HG02642 (cell line): ENCODE results near the gene NPDC1.

ENCODE experiments used
- ATAC-seq: cut with Tn5 transposase; IDR thresholded peaks from one replicate; pipeline ENCODE4 v1.9.1; 2021; ENCODE audit warnings: mild to moderate bottlenecking; ENCODE audit not compliant: unreplicated experiment, poor library complexity

NPDC1 gene

DNA sequence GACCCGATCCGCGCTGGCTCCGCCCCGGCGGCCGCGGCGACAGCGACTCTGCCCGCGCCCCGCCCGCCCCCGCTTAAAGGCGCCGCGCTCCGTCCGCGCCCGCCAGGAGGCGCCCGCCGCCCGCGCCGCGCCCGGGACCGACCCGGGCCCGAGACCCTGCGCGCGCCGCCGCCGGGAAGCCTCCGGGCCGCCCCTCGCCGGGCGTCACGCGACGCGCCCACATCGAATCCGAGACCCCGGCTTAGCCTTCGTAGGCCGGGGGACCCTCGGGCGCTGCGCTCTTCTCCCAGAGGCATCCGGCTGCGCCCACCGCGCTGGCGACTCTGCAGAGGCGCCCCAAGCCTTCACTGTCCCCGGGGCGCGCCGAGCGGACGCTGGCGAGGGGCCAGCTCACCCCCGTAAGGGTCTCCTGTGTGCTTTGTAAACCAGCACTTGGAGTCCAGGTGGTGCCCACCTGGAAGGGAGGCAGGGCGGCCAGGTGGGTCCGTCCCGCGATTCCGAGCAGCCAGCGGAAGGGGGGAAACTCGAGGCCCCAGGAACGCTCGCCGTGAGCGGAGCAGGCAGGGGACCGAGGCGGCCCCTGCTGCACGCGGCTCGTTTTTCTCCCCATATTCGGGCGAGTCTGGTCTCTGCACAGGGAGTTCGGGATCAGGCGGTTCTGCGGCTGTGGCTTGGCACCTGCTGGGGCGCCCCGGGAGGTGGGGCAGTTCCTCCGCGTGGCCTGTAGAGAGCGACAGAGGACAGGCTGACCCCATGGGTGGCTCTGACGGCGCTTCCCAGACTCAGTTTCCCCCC, 17.5 kb downstream of the NPDC1 start:
- ATAC-seq: peak; percentile 56

DNA sequence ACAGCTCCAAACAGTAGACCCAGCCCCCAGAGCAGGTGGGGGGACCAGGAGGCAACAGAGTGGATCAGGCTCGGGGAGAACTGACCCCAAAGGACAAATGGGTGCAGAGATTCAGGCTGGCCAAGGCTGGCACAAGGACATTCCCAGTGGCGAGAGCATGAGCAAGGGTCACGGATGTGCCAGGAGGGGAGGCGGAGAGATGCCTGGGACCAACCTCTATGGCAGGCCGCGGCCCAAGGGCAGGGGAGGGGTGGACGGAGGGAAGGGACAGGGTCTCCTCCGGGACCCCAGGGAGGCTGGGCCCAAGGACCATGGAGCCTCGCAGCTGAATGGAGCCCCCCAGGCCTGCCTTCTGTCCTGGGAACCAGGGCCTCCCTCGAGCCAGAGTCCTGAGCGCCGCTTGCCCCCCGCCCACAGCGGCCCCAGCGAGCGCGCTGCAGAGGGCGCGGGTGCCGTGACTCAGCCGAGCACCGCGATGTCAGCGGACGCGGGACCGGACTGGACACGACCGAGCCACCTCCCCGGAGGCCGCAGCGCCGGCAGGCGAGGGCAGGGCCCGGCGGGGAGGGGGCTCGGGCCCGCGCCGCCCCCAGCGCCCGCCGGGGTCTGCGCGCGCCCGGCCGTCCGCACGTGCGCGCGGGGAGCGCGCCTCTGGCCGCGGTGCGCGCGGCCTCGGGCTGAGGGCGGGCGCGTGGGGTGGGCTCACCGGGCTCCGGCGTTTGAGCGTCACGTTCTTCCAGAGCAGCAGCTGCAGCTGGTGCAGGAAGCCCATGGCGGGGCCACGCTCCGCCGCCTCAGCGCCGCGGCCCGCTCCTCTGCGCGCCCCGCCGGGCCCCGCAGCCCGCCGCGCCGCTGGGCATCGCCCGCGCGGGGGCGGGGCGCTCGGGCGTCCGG, 18.4 kb downstream of the NPDC1 start, which contains the start of gene ABCA2:
Gene ABCA2, minus strand, starts transcription at position 869 of the 894 bp plus-strand sequence. Its CDS starts 97 bp downstream, at position 772.
- ATAC-seq: no peak

DNA sequence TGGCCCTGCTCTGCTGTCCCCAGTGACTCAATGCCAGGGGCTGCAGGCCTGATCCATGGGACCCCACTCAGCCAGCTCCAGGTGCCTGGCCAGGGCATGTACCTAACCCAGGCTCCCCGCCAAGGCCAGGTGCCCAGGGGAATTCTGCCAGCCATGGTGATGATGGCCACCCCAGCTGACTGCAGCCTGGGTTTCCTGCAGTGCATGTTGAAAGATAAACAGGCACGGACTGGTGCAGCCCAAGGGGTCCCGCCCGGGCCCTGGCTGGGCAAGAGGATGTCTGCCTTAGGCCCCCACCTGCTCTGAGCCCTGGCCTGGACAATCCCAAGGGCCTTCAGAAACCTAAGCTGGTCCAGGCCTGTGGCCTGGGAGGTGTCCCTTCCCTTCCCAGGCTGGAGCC, 19.1 kb downstream of the NPDC1 start:
- no peak for ATAC-seq

DNA sequence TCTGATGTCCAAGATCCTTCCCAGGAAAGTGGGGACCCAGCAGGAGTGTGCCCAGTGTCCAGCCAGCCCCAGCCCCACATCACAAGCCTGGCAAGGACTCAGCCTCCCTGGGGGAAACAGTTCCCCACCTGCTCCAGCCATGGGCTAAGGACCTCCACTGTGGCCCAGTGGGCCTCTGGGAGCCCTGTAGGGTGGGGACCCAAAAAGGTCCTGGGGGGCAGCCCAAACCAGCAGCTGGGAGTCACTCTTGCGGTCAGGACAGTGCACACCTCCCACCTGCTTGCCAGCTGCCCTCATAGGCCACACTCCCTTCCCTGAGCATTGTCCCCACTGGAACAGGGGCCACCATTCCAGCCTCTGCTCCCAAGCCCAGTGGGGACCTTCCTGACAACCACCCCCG, 19.6 kb downstream of the NPDC1 start:
- no peak for ATAC-seq

DNA sequence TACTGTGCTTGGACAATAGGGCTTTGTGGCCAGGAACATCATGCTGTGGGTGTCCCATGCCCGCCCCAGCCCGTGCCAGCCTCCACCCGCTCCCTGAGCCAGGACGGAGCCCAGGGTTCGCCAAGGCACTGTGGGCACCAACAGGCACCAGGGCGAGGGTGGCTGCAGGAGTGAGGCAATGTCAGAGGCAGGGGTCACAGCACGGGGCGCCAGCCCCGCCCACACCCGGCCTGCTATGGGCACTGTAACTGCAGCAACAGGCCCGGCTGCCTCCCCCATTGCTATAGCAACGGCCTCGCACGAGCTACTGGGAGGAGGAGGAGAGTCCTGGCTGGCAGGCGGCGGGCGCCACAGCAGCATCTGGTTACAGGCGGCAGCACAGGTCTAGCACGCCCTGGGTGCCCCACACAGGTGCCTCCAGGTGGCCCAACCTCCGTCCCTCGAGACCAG, 20.4 kb downstream of the NPDC1 start:
- ATAC-seq: no peak

DNA sequence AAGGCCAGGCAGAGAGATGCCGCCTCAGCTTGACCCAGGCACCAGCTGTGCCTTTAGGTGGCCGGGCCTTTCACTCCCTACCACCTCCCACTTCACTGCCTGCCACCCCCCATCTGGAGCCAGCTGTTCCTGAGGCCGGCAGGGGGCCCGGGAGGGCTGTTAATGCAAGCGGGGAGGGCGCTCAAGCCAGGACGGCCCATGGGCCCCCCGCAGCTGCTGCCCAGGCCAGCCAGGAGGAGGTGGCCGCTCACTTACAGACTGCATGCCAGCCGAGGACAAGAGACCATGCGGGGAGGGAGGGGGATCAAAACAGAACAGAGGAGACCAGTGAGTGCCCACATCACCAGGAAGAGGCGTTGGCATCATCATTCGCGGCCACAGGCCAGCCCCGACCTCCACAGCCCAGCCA, 22.4 kb downstream of the NPDC1 start:
- ATAC-seq: no peak

DNA sequence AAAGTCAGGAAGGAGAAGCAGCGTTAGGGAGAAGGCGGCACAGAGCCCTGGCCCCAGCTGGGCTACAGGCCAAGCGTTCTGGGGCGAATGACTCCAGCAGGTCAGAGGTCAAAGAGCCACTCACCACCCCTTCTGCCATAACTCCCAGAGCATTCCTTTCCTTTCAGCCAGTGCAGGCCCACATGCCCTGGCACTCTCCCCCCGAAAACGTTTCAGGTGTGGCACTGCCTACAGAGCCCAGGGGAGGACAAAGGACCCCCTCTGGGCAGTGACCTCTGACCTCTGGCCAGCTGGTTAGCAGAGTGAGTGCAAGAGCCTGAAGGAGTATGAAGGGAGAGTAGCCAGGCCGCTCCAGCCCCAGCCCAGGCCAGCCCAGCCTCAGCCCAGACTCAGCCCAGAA, 22.8 kb downstream of the NPDC1 start:
- no peak for ATAC-seq

DNA sequence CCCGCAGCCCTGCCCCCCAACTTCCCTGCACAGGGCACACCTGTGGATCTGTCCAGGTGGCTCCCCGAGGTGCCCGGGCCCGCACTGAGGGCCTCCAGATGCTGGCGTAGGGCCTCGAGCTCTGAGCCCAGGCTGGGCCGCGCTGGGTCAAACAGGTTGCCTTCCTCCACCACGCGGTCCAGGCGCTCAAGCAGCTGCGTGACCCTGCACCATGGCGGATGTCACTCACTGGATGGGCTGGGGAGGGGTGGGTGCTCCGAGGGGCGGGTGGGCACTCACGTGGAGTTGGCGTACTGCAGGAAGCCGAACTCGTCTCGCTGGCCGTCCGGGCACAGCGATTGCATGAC, 23.3 kb downstream of the NPDC1 start:
- no peak for ATAC-seq

DNA sequence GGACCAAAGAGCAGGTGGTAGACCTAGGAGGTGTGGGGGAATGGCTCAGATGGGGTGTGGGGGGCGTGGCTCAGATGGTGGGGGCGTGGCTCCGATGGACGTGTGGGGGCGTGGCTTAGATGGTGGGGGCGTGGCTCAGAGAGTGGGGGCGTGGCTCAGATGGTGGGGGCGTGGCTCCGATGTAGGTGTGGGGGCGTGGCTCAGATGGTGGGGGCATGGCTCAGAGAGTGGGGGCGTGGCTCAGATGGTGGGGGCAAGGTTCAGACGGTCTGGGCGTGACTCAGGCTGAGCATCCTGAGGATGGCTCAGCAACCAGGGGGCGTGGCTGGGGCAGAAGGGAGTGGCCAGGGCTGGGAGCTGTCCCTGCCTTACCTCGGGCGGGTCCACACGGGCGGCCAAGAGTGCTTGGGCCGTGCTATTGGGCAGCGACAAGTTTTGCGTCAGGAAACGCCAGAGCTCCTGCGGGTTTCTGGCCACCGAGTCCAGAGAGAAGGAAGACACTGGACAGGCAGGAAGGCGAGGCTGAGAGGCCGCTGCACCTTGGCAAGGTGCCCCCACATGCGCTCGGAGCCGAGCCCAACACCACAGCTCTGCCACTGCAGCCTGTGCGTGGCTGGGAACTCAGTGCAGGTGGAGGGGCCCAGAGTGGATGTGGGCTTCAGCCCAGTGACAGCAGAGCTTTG, 23.9 kb downstream of the NPDC1 start:
- no peak for ATAC-seq

DNA sequence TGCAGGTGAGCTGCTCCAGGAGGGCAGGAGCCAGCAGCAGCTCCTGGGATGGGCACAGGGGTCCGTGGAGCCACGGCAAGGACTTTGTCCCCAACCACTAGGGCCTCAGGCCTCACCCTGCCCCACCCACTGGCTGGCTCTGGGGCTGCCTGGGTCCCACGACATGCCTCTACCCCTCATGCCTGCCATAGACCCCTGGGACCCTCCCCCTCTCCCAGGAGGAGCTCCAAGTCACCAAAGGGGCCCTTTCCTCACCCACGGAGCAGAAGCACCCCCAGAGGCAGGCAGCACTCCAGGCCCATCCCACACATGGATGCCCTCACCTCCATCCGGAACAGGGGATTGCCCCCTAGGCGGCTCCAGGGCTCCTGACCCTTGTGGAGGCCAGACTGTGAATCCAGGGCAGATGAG, 24.4 kb downstream of the NPDC1 start:
- no peak for ATAC-seq

DNA sequence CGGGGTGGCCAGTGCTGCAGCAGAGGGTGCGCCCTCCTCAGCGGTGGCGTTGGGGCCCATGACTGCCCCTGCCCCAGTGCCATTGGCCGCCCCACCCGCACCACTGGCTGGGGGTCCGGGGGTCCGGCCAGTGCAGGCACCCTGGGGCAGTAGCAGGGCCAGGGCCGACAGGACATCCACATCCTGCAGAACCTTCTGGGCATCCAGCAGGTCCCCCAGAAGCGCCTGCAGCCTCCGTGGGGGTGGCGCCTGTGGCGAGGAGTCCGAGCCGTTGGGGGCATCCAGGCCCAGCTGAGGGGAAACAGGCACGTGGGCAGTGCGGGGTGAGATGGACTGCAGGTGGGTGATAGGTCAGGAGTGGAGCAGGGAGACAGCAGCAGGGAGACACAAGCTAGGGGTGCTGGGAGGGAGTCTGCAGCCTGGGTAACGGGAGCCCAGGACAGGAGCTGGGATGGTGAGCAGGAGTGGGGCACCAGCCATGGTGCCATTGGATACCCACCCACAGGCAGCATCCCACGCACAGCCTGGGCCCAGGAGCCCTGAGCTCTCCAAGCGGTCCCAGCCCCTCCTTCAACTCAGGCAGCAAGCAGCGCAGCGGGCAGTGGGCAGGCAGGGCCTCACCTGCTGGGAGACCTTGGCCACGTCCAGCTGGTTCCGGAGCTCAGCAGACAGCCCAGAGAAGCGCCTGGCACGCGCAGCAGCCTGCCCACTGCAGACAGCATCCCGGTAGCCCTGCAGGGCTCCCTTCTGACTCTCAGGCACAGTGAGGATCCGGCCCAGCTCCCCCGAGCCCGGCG, 25.0 kb downstream of the NPDC1 start:
- no peak for ATAC-seq

DNA sequence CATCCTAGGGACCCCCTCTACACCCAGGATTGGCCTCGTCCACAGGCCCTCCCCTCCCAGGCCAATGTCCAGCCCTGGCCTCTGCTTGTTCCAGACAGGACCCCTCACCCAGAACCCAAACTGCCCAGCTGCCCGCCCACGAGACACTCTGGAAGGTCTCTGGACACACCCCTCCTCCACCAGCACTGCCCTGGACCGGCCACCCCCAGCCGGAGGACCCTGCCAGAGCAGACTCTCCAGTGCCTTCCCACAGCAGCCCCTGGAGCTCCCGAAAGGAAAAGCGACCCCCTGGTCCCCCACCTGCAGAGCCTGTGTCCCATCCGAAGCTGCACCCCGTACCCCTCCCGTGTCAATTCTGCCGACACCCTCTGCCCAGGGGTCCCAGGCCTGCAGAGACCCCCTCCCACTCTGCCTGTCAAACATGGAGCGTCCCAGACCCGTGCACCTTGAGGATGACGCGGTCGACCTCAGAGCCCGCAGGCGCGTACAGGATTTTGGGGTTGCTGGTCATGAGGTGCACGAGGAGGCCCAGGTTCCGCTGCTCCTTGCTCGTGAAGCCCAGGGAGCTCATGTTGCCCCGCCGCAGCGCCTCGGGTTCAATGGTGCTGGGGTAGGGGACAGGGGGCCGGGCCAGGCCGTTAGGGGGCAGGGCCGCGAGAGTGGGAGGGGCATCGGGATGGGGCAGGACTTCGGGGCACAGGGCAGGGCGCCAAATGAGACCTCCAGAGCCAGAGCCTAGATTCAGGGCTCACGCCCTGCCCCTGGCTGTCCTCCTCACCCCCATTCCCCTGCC, 25.9 kb downstream of the NPDC1 start:
- no peak for ATAC-seq

DNA sequence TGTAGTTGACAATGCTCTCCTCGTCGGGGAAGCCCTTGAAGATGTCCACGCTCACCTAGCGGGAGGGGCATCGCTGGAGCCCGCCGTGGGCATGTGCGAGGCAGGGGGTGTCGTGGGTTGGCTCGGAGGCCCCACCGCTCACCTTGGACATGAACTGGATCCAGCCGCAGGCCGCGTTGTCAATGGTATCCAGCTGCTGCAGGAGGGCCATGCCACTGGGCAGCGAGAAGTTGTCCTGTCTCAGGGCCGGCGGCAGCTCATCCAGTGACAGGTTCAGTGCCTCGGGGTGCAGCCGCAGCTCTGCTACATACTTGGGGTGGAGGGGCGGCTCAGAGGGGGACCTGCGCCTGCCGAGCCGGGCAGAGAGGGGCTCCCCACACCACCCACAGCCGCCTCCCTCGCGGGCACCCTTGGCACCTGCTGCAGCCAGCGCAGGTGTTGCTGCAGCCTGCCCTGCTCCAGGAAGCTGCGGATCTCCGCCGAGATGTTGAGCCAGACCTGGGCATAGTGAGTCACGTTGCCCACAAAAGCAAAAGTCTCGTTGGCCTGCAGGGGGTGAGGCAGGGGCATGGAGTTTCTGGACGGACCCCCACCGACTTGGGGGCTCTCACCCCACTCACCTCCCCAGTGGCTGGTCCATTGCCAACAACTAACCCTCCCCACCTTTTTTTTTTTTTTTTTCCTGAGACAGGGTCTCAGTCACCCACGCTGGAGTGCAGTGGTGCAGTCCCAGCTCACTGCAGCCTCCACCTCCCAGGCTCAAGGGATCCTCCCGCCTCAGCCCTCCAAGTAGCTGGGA, 27.0 kb downstream of the NPDC1 start:
- ATAC-seq: no peak

DNA sequence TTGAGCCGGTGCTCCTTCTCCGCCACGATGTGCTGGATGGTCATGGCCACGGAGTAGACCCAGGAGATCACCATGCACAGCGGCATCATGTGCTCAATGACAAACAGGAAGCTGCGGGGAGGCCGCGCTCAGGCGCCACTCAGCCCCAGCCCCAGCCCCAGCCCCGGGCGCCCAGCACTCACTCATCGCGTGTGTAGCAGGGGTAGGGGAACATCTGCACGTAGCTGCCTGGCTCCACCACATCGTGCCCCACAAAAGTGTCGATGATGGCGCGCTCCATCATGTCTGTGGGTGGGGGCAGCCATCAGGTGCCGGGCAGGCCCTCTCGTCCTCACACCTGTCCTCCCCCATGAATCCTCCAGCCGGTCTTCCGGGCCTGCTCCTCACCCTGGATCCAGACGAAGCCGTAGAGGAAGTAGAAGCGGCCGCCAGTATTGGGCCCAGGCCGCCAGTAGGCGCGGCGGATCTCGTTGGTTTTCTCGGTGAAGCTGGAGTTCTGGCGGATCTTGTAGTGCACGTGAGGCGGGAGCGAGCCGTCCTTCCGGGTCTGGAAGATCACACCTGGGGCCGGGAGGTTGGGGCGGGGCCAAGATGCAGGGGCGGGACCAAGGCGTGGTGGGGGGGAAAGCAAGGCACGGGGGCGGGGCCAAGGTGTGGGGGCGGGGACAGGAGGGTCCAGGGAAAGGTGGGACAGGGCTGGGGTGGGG, 28.0 kb downstream of the NPDC1 start:
- ATAC-seq: no peak

DNA sequence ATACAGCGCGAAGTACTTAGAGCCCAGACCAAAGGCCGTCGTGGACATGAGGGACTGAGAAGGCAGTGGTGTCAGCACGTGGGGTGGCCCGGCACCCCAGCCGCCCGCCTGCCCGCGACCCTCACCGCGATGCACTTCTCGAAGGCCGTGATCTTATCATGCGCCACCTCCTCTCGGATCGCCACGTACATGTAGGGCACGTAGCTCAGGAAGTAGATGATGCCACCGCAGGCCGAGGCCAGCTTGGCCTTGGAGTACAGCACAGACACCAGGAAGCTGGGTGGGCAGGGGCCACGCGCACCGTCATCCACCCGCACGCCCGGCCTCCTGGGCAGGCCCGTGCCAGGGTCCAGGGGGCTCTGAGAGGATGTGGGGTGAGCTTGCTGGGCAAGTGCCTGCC, 28.9 kb downstream of the NPDC1 start:
- no peak for ATAC-seq

DNA sequence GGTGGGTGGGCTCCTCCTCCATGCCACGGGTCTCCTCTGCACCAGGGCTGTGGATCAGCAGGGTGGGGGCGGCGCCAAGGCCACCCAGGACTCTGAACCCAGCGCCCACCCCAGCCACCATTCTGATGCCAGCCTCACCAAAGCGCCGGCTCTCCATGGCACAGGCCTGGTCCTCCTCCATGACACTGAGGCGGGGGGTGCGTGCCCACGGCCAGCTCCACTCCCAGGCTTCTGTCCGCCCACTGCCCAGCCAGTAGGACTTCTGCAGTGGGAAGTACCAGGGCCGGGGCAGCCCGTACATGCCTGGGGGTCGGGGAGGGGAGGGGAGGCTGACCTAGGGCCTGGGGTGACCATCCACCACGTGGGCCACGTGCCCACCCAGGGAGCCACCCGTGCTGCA, 29.5 kb downstream of the NPDC1 start:
- ATAC-seq: no peak

DNA sequence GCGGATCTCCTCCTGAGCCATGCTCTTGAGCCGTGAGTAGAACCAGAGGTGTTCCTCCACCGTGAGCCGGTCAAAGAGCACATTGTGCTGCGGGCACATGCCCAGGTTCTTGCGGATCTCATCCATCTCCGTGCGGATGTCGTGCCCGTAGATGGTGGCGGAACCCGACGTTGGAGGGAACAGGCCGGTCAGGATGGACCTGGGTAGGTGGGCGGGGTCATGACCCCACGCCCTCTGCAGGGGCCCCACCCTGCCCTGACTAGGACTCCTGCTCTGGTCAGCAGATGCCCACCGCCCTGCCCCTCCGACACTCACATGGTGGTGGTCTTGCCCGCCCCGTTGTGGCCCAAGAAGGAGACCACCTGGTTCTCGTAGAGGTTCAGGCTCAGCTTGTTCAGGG, 30.0 kb downstream of the NPDC1 start:
- no peak for ATAC-seq

DNA sequence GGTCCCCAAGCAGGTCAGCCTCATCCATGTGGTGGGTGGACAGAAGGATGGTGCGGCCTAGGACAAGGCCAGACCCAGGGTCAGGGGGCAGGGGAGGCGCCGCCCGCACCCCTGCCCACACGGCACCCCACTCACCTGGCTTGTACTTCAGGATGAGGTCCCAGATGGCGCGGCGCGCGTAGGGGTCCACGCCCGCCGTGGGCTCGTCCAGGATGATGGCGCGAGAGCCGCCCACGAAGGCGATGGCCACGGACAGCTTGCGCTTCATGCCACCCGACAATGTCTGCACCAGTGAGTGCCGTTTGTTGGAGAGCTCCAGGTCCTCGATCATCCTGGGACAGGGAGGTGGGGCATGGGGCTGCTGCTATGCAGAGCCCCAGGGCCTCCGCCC, 30.4 kb downstream of the NPDC1 start:
- no peak for ATAC-seq
